HEK293T (cell line): Measurements from ENCODE around the gene NUDT7.

Experiments used
- CTCF ChIA-PET: fragments of 350-600 bp; formaldehyde crosslinking; extraction: SDS; loops from one replicate; lab custom pipeline; 2021; ENCODE audit warnings: antibody characterized with exemption, inconsistent platforms; lab: Yijun Ruan, JAX
- POLR2A ChIA-PET: fragments of 350-600 bp; formaldehyde crosslinking; extraction: SDS; loops from one replicate; lab custom pipeline; 2020; ENCODE audit warnings: antibody characterized with exemption, inconsistent platforms; lab: Yijun Ruan, JAX
- DNase-seq: peaks from one replicate; pipeline ENCODE4 v3.0.0; 2012; ENCODE audit warnings: mixed read lengths; ENCODE audit errors: extremely low spot score
- ARNT ChIP-seq: fragments of 450-650 bp; IDR thresholded peaks from 2 replicates; pipeline ENCODE4 v1.6.1; 2017; ENCODE audit warnings: mild to moderate bottlenecking
- BHLHE40 ChIP-seq: fragments of 450-650 bp; IDR thresholded peaks from 2 replicates; pipeline ENCODE4 v1.6.1; 2016; ENCODE audit warnings: mild to moderate bottlenecking, moderate library complexity, borderline replicate concordance
- CTBP1 ChIP-seq: fragments of 450-650 bp; IDR thresholded peaks from 2 replicates; pipeline ENCODE4 v1.6.1; 2016; ENCODE audit warnings: borderline replicate concordance
- ELF4 ChIP-seq: fragments of 450-650 bp; IDR thresholded peaks from 2 replicates; pipeline ENCODE4 v1.6.1; 2017; ENCODE audit warnings: antibody characterized with exemption
- FOXA1 ChIP-seq: fragments of 450-650 bp; IDR thresholded peaks from 2 replicates; pipeline ENCODE4 v1.6.1; 2016; ENCODE audit warnings: mild to moderate bottlenecking
- FOXK2 ChIP-seq: fragments of 450-650 bp; IDR thresholded peaks from 2 replicates; pipeline ENCODE4 v1.6.1; 2016; ENCODE audit warnings: mild to moderate bottlenecking
- FOXM1 ChIP-seq: fragments of 450-650 bp; IDR thresholded peaks from 2 replicates; pipeline ENCODE4 v1.6.1; 2017; ENCODE audit warnings: mild to moderate bottlenecking, borderline replicate concordance
- HDGF ChIP-seq: fragments of 450-650 bp; IDR thresholded peaks from 2 replicates; pipeline ENCODE4 v1.6.1; 2017; ENCODE audit warnings: antibody characterized with exemption, borderline replicate concordance
- L3MBTL2 ChIP-seq: fragments of 450-650 bp; conservative IDR thresholded peaks from 2 replicates; pipeline ENCODE4 v1.6.1; 2016; ENCODE audit warnings: mild to moderate bottlenecking
- LEF1 ChIP-seq: fragments of 450-650 bp; IDR thresholded peaks from 2 replicates; pipeline ENCODE4 v1.6.1; 2017; ENCODE audit warnings: mild to moderate bottlenecking, borderline replicate concordance
- NFRKB ChIP-seq: fragments of 450-650 bp; IDR thresholded peaks from 2 replicates; pipeline ENCODE4 v1.6.1; 2016; ENCODE audit warnings: mild to moderate bottlenecking, moderate library complexity
- PKNOX1 ChIP-seq: fragments of 450-650 bp; IDR thresholded peaks from 2 replicates; pipeline ENCODE4 v1.6.1; 2016
- SP1 ChIP-seq: fragments of 450-650 bp; IDR thresholded peaks from 2 replicates; pipeline ENCODE4 v1.6.1; 2017
- SUZ12 ChIP-seq: fragments of 450-650 bp; IDR thresholded peaks from 2 replicates; pipeline ENCODE4 v1.6.1; 2016; ENCODE audit warnings: mild to moderate bottlenecking
- TARDBP ChIP-seq: fragments of 450-650 bp; IDR thresholded peaks from 2 replicates; pipeline ENCODE4 v1.6.1; 2016
- ZNF384 ChIP-seq: fragments of 450-650 bp; IDR thresholded peaks from 2 replicates; pipeline ENCODE4 v1.6.1; 2016

Gene NUDT7

GRCh38 chr16:77679901-77680300 is 42.4 kb upstream of the NUDT7 start:
- CTCF ChIA-PET, result no interaction called here

GRCh38 chr16:77680496-77680895 is 41.8 kb upstream of the NUDT7 start:
- CTCF ChIA-PET, result interaction anchor here (0.6 kb wide), 1 partner anchor 322 kb away, joined by 3 read pairs; no protein-coding TSS in a partner anchor
- no peak for DNase-seq
- no peak for TF ChIP-seq HDGF
- no peak for TF ChIP-seq TARDBP
- no peak for TF ChIP-seq LEF1
- TF ChIP-seq FOXM1, result no peak
- TF ChIP-seq FOXA1, result no peak
- TF ChIP-seq SP1, result no peak
- TF ChIP-seq CTBP1, result no peak
- TF ChIP-seq SUZ12, result no peak
- no peak for TF ChIP-seq ARNT
- no peak for TF ChIP-seq FOXK2
- no peak for TF ChIP-seq ZNF384
- no peak for TF ChIP-seq L3MBTL2
- TF ChIP-seq BHLHE40, result no peak
- no peak for TF ChIP-seq NFRKB
- POLR2A ChIA-PET, result no interaction called here

More at GRCh38 chr16:77679901-77680300, 42.4 kb upstream of the NUDT7 start:
- TF ChIP-seq ELF4 (no peak), NFRKB (no peak), HDGF (no peak), FOXK2 (no peak), CTBP1 (no peak), ARNT (no peak), LEF1 (no peak), FOXM1 (no peak), FOXA1 (no peak), TARDBP (no peak), SUZ12 (no peak), ZNF384 (no peak), L3MBTL2 (no peak), BHLHE40 (no peak), SP1 (no peak), PKNOX1 (no peak)
- POLR2A ChIA-PET, result no interaction called here
- no peak for DNase-seq

GRCh38 chr16:77682586-77682985 is 39.7 kb upstream of the NUDT7 start:
- TF ChIP-seq LEF1 (no peak), ZNF384 (no peak), NFRKB (no peak), BHLHE40 (no peak), ELF4 (no peak), TARDBP (no peak), HDGF (no peak), L3MBTL2 (no peak), CTBP1 (no peak), FOXM1 (no peak), SUZ12 (no peak), FOXK2 (no peak), ARNT (no peak), PKNOX1 (no peak), SP1 (no peak), FOXA1 (no peak)
- ChIA-PET CTCF (no interaction called here), POLR2A (no interaction called here)
- no peak for DNase-seq

GRCh38 chr16:77683397-77684180 is 38.7 kb upstream of the NUDT7 start:
- CTCF ChIA-PET, result no interaction called here
- TF ChIP-seq FOXA1 (no peak), ELF4 (no peak), L3MBTL2 (no peak), FOXM1 (no peak), ARNT (no peak), NFRKB (no peak), PKNOX1 (no peak)
- POLR2A ChIA-PET, result no interaction called here
- DNase-seq, result no peak

- POLR2A ChIA-PET, result no interaction called here
- DNase-seq, result no peak
- CTCF ChIA-PET, result no interaction called here
- no peak for TF ChIP-seq ELF4
- no peak for TF ChIP-seq L3MBTL2
- no peak for TF ChIP-seq TARDBP
- TF ChIP-seq LEF1, result no peak
- TF ChIP-seq FOXA1, result no peak
- no peak for TF ChIP-seq SP1
- TF ChIP-seq FOXK2, result no peak
- TF ChIP-seq CTBP1, result no peak
- TF ChIP-seq PKNOX1, result no peak
- no peak for TF ChIP-seq NFRKB
- TF ChIP-seq ARNT, result no peak
- no peak for TF ChIP-seq BHLHE40
- no peak for TF ChIP-seq SUZ12
- no peak for TF ChIP-seq ZNF384
- no peak for TF ChIP-seq FOXM1
- no peak for TF ChIP-seq HDGF
These were observed 38.2 kb upstream of the NUDT7 start for GRCh38 chr16:77684181-77684526.
